K562 (cell line): ENCODE measurements around the gene DVL2. TPM values are rescaled to one million over a fixed set of nuclear protein-coding genes. Genes with fewer than 3 reads are reported as not detected.
A peak's percentile ranks its signal among the peaks of the same experiment; 100 is the strongest.

Source experiments
- ATAC-seq: fragments of 200-7000 bp; cut with Tn5 transposase; 3 replicates; pipeline ENCODE4 v1.9.1; 2020; ENCODE audit warnings: moderate library complexity
- BruUV-seq: library from RNA; stranded (reverse); fragments of 400-500 nt; replicated peaks from 2 replicates; lab custom pipeline; 2021; lab: Mats Ljungman, UMichigan
- CTCF ChIA-PET: fragments of 300-600 bp; formaldehyde crosslinking; extraction: SDS; loops from one replicate; lab custom pipeline; 2021; ENCODE audit warnings: low intra/inter-chr PET ratio; lab: Yijun Ruan, JAX
- POLR2A ChIA-PET: fragments of 300-600, 350-650 bp; sonication (Branson Sonifier 250); formaldehyde crosslinking; extraction: SDS; loops from one replicate; lab custom pipeline; 2021; ENCODE audit warnings: antibody characterized with exemption, inconsistent platforms; lab: Yijun Ruan, JAX
- DNase-seq, 4 experiments: peaks; one replicate each; pipeline versions ENCODE4 v3.0.0 to v3.0.0-alpha.2; 2011 to 2018; ENCODE audit warnings: low spot score in 3 of 4, mixed read lengths in 3 of 4; ENCODE audit errors: extremely low read depth in 1 of 4
- FAIRE-seq: peaks from 2 replicates; lab custom pipeline; 2011; peaks lifted over from hg19 to GRCh38; lab: Jason Lieb, UNC
- H2AFZ ChIP-seq: 2 replicates; pipeline ENCODE4 v1.6.0; 2011; ENCODE audit warnings: low read depth, low read length, control low read depth, inconsistent platforms
- H3K27ac ChIP-seq: fragments of 200-600 bp; 3 replicates; pipeline ENCODE4 v1.8.0; 2011; ENCODE audit warnings: low read depth, mild to moderate bottlenecking, control low read depth, inconsistent platforms, low read length, moderate library complexity, mixed read lengths; ENCODE audit errors: extremely low read depth
- H3K27me3 ChIP-seq, 2 experiments: fragments of 300-600 bp in 1 of 2; 2 replicates in 1 of 2; 3 replicates in 1 of 2; pipeline versions ENCODE4 v1.6.0 to v1.8.0; 2011; ENCODE audit warnings: inconsistent platforms in 2 of 2, low read length in 2 of 2, mild to moderate bottlenecking in 1 of 2, mixed read lengths in 1 of 2, moderate library complexity in 1 of 2; ENCODE audit not compliant: control insufficient read depth in 2 of 2, insufficient read depth in 2 of 2
- H3K36me3 ChIP-seq: fragments of 300-600 bp; 3 replicates; pipeline ENCODE4 v1.8.0; 2011; ENCODE audit warnings: mild to moderate bottlenecking, low read length, inconsistent platforms; ENCODE audit not compliant: control insufficient read depth, insufficient read depth
- H3K4me1 ChIP-seq, 2 experiments: fragments of 200-600 bp in 1 of 2; replicated peaks in 1 of 2; 2 replicates in 1 of 2; 3 replicates in 1 of 2; pipeline versions ENCODE4 v1.5.1 to v1.8.0; 2011; ENCODE audit warnings: inconsistent platforms in 2 of 2, low read length in 2 of 2, mild to moderate bottlenecking in 1 of 2, mixed read lengths in 1 of 2, moderate library complexity in 1 of 2; ENCODE audit not compliant: control insufficient read depth in 2 of 2, insufficient read depth in 2 of 2
- H3K4me2 ChIP-seq: 2 replicates; pipeline ENCODE4 v1.6.1; 2011; ENCODE audit warnings: low read length, control low read depth, inconsistent platforms, mixed read lengths; ENCODE audit not compliant: insufficient read depth
- H3K4me3 ChIP-seq: fragments of 200-600 bp; sonication (generic), shearing (Covaris generic); 2 replicates; pipeline ENCODE4 v1.5.1; 2016; ENCODE audit warnings: control low read depth, inconsistent platforms
- H3K79me2 ChIP-seq: fragments of 200-600 bp; 3 replicates; pipeline ENCODE4 v1.8.0; 2011; ENCODE audit warnings: low read length, inconsistent platforms; ENCODE audit not compliant: control insufficient read depth, insufficient read depth
- H3K9ac ChIP-seq, 2 experiments: 2 replicates each; pipeline versions ENCODE4 v1.6.0 to v1.6.1; 2011; ENCODE audit warnings: low read depth in 2 of 2, low read length in 2 of 2, control low read depth in 1 of 2, inconsistent platforms in 1 of 2, mild to moderate bottlenecking in 1 of 2, mixed read lengths in 1 of 2; ENCODE audit not compliant: insufficient read depth in 1 of 2
- H3K9me1 ChIP-seq: one replicate; pipeline ENCODE4 v1.6.0; 2011; ENCODE audit warnings: inconsistent platforms, mild to moderate bottlenecking, low read length, moderate library complexity; ENCODE audit not compliant: control insufficient read depth, insufficient read depth
- H3K9me3 ChIP-seq: replicated peaks from 2 replicates; pipeline ENCODE4 v1.5.1; 2011; ENCODE audit warnings: low read depth, low read length, inconsistent platforms; ENCODE audit not compliant: control insufficient read depth, insufficient read depth
- H4K20me1 ChIP-seq: replicated peaks from 2 replicates; pipeline ENCODE4 v1.6.1; 2011; ENCODE audit warnings: low read length, inconsistent platforms, mixed read lengths; ENCODE audit not compliant: control insufficient read depth, insufficient read depth
- FOXM1 ChIP-seq, 2 experiments: fragments of 450-650 bp in 1 of 2; sonication (generic) in 1 of 2; formaldehyde crosslinking in 1 of 2; IDR thresholded peaks; 2 replicates each; pipeline versions ENCODE4 v1.6.1 to v1.9.0; 2017 to 2022; ENCODE audit warnings: low read depth in 2 of 2, mild to moderate bottlenecking in 2 of 2, missing genetic modification reagents in 1 of 2, moderate library complexity in 1 of 2
- GTF2F1 ChIP-seq: IDR thresholded peaks from 2 replicates; pipeline ENCODE4 v1.6.1; 2011; ENCODE audit warnings: low read depth, low read length, improper control_type of control experiment
- ILF3 ChIP-seq: fragments of 450-650 bp; IDR thresholded peaks from 2 replicates; pipeline ENCODE4 v1.6.1; 2018; ENCODE audit warnings: antibody characterized with exemption, mild to moderate bottlenecking, moderate library complexity, borderline replicate concordance
- KDM5B ChIP-seq: fragments of 200-600 bp; sonication (generic); IDR thresholded peaks from 2 replicates; pipeline ENCODE4 v1.6.1; 2012; ENCODE audit warnings: low read depth, mild to moderate bottlenecking, moderate library complexity, low read length, control low read depth, inconsistent platforms; ENCODE audit not compliant: insufficient replicate concordance
- MYNN ChIP-seq, 2 experiments: sonication (generic); formaldehyde crosslinking in 1 of 2; IDR thresholded peaks; 2 replicates each; pipeline versions ENCODE4 v1.5.0 to v1.6.1; 2016 to 2020; ENCODE audit warnings: antibody characterized with exemption in 1 of 2, missing genetic modification reagents in 1 of 2
- PTRF ChIP-seq: fragments of 450-650 bp; IDR thresholded peaks from 2 replicates; pipeline ENCODE4 v1.6.1; 2016; ENCODE audit warnings: mild to moderate bottlenecking, missing genetic modification characterization, missing compliant biosample characterization
- SAP30 ChIP-seq: fragments of 200-600 bp; sonication (generic); IDR thresholded peaks from 2 replicates; pipeline ENCODE4 v1.6.1; 2012; ENCODE audit warnings: borderline replicate concordance, low read depth, mild to moderate bottlenecking, moderate library complexity, low read length, control low read depth, inconsistent platforms; ENCODE audit not compliant: insufficient read depth, poor library complexity, severe bottlenecking
- WGBS: fragments of 100-300 bp; shearing (Covaris generic); methylation state at CpG from one replicate; pipeline ENCODE4 v1.1.6; 2016; ENCODE audit warnings: low coverage, mixed read lengths; ENCODE audit not compliant: insufficient coverage; ENCODE audit errors: missing lambda C conversion rate; 5-methylcytosine and 5-hydroxymethylcytosine counted together
- in situ Hi-C: fragments of 300-500 bp; cut with MboI; formaldehyde crosslinking; loops from 4 replicates; pipeline ENCODE4 v1.15.0; 2018; ENCODE audit warnings: inconsistent platforms, mixed read lengths
- intact Hi-C: fragments of 100-400 bp; cut with micrococcal nuclease; formaldehyde crosslinking; loops from 2 replicates; pipeline ENCODE4 v1.14.2; 2022
- polyA plus RNA-seq, 8 experiments: library from polyadenylated mRNA; depleted of rRNA in 4 of 8; stranded (reverse) in 5 of 8; unstranded in 3 of 8; fragments of >200 nt; fragmentation: Nextera tagmentation in 2 of 8; fragmentation: Illumina TruSeq in 1 of 8; extraction: Ambion mirVana in 2 of 8; extraction: Trizol in 1 of 8; gene quantifications; 2 replicates each; pipeline versions ENCODE4 v1.2.1 to v1.2.3, GENCODE V29; 2011 to 2014; ENCODE audit warnings: inconsistent platforms in 1 of 8, missing spikeins in 1 of 8
- total RNA-seq, 7 experiments: library from RNA; depleted of rRNA in 6 of 7; stranded (reverse); fragments of >200 nt in 6 of 7; fragmentation: Illumina TruSeq in 2 of 7; extraction: Trizol in 2 of 7; gene quantifications; 2 replicates each; pipeline versions ENCODE4 v1.2.1 to v1.2.3, GENCODE V29; 2011 to 2021; ENCODE audit warnings: low replicate concordance in 1 of 7

The DVL2 gene
- total and polyA plus RNA-seq, 9 of the 15 experiments (the other 6 are each of a cell fraction or from before 2014, with no cell fraction given), result 1.3 to 49.5 (median 24.3) TPM

DNA sequence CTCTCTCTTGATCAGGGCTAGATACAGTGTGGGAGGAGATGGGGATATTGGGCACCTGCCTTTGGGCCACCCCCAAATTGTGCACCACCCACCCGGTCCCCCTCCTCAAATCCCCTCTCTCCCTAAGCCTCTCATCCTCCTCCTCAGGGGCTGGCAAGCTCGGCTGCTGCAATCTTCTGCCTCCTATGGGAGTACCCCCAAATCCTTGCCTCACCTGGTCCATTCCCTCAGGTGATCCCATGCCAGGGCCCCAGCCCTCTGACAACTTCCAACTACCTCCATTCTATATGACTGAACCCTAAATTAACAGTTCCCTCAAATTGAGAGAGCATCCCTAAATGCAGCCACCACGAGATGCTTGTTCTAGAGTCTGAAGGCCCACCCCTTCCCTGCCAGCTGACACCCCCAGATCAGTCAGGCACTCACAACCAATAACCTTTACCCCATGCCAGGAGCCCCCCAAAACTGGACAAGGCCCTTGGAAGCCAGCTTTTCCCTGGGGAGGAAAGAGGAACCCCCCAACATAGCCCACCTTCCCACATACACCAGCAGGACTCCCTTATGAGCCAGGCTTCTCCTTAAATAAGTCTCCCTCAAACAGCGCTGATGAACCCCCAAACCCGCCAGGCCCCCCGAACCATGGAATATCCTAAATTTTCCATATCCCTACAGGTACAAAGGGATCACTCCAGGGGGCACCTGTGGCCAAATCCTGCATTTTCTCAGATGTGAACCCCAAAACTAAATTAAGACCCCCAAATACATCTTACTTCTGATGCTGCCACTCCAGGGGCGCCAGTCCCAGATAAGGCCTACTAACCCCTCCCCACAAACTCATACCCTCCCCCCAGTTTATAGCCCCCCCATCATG lies 17.8 kb downstream of the DVL2 start:
- intact Hi-C loops, result no loop called here
- H3K27ac ChIP-seq, result peak overlapping the region; percentile 52; the same call in 1 of the 3 replicates
- H3K9me1 ChIP-seq, result peaks cover 6% of the 10 kb centered on the region
- in situ Hi-C loops, result no loop called here
- peak overlapping the region in 1 of 2 experiments; percentile 82; a peak in 1 of 4 replicates for H3K9ac ChIP-seq
- peaks cover 56% of the 10 kb centered on the region for H3K79me2 ChIP-seq
- ChIA-PET CTCF (no interaction called here), POLR2A (interaction anchor here (0.6 to 0.7 kb wide), 2 partner anchors 10 to 136 kb away, joined by 3 to 4 read pairs; no protein-coding TSS in a partner anchor)
- DNase-seq (no peak), ATAC-seq (no peak), FAIRE-seq (no peak)
- H3K9me3 ChIP-seq, result no peaks in the 10 kb centered on the region
- peaks cover 39 to 56% of the 10 kb centered on the region in 2 experiments for H3K4me1 ChIP-seq
- peaks cover 6% of the 10 kb centered on the region for H4K20me1 ChIP-seq
- peak overlapping the region; percentile 44 for H3K4me3 ChIP-seq
- TF ChIP-seq KDM5B (peak; percentile 11), ILF3 (no peak), PTRF (tag) (no peak), GTF2F1 (no peak), SAP30 (no peak), FOXM1 (IDR thresholded peaks at IDR 0.05; ENCODE audit: low read depth) (no peak), FOXM1 (CRISPR knock-in tag; IDR thresholded peaks at IDR 0.05; ENCODE audit: low read depth) (no peak), MYNN (IDR thresholded peaks at IDR 0.05) (no peak), MYNN (CRISPR knock-in tag; IDR thresholded peaks at IDR 0.05) (no peak)
- TSS peak; percentile 38 for BruUV-seq
- H3K27me3 ChIP-seq, result no peaks in the 10 kb centered on the region
- peaks cover 11% of the 10 kb centered on the region; the same call in 2 of the 3 replicates for H3K36me3 ChIP-seq
- no peak overlapping the region for H2AFZ ChIP-seq
- H3K4me2 ChIP-seq, result peak overlapping the region; percentile 73
- 5% methylated on average over 7 of the region's 7 CpGs for WGBS
